Stimulated activated CD8-positive, alpha-beta memory T cell treated with anti-CD3 and anti-CD28 coated beads, Interleukin-7, amount 100 ng/mL, for 48 hours (primary cell): Measurements from ENCODE around the gene MCCD1.

ENCODE experiments used
- DNase-seq, 2 donors: peaks; one replicate each; pipeline ENCODE4 v3.0.0-alpha.2; 2020; ENCODE audit warnings: low read depth in 1 of 2; ENCODE audit errors: extremely low read depth in 1 of 2

The MCCD1 gene

GRCh38 chr6:31568537-31568961 is 39.8 kb downstream of the MCCD1 start:
- peak in 1 of 2 donors; percentile 78 for DNase-seq

- DNase-seq: no peak
Observed at GRCh38 chr6:31569861-31570536, 41.2 kb downstream of the MCCD1 start.

GRCh38 chr6:31572041-31572911 is 43.5 kb downstream of the MCCD1 start, which contains the start of gene LTA:
LTA (plus strand) TSS chr6:31572289; CDS start chr6:31572743, 454 bp downstream.
- peak; percentile 78 to 87 for DNase-seq

- DNase-seq: no peak
Observed at GRCh38 chr6:31573239-31574105, 44.7 kb downstream of the MCCD1 start.

GRCh38 chr6:31574106-31575061 is 45.6 kb downstream of the MCCD1 start:
- no peak for DNase-seq

GRCh38 chr6:31575335-31575901 is 46.7 kb downstream of the MCCD1 start, which contains the start of gene TNF:
TNF (plus strand) TSS chr6:31575565; CDS start chr6:31575742, 177 bp downstream.
- DNase-seq: peak in 1 of 2 donors; percentile 83

GRCh38 chr6:31575952-31576685 is 47.4 kb downstream of the MCCD1 start:
- no peak for DNase-seq

- DNase-seq: no peak
Observed at GRCh38 chr6:31576897-31577578, 48.3 kb downstream of the MCCD1 start.

GRCh38 chr6:31577579-31577966 is 48.8 kb downstream of the MCCD1 start:
- no peak for DNase-seq

- no peak for DNase-seq
Observed at GRCh38 chr6:31578184-31579118, 49.7 kb downstream of the MCCD1 start.

- DNase-seq: no peak
Observed at GRCh38 chr6:31579119-31579505, 50.4 kb downstream of the MCCD1 start.
